AG10803 (cell line): ENCODE results near the gene C9orf78.

ENCODE experiments used
- DNase-seq: peaks from one replicate; pipeline ENCODE4 v3.0.0; 2010; ENCODE audit warnings: low read depth
- H3K4me3 ChIP-seq: 2 replicates; pipeline ENCODE4 v1.5.1; 2011; ENCODE audit warnings: mild to moderate bottlenecking, low read length, control low read depth
- TF ChIP-seq, protein P1 (sequence below): conservative IDR thresholded peaks from 2 replicates; pipeline ENCODE4 v1.5.1; 2011; ENCODE audit warnings: mild to moderate bottlenecking, low read length, control low read depth, inconsistent platforms

Gene C9orf78

DNA sequence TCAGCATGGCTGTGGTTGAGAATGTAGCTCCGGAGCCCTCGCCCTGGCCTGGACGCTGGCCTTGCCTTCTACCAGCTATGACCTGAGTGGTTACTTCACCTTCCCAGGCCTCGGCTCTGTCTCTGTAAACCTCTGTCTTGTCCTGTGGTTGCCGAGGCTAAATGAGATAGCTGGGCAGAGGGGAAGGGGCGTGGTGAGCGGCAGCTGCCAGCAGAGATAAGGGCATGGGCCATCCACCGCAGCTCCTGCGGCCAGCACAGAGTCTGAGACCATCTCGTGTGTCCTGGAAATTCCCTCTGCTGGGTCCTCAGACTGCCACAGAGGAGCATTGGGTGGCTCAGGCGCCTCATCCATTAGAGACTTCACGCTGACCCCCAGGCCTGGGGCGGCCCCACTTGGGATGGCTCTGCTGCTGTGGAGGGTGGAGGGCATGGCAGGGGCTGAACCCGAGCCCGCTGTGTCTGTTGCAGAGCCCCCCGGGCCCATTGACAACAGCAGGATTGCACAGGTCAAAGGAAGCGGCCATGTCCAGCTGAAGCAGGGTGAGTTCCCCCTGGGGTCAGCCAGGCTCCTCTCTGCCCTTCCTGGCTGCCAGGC is 44.1 kb upstream of the C9orf78 start:
- no peak for DNase-seq
- TF ChIP-seq, protein P1, sequence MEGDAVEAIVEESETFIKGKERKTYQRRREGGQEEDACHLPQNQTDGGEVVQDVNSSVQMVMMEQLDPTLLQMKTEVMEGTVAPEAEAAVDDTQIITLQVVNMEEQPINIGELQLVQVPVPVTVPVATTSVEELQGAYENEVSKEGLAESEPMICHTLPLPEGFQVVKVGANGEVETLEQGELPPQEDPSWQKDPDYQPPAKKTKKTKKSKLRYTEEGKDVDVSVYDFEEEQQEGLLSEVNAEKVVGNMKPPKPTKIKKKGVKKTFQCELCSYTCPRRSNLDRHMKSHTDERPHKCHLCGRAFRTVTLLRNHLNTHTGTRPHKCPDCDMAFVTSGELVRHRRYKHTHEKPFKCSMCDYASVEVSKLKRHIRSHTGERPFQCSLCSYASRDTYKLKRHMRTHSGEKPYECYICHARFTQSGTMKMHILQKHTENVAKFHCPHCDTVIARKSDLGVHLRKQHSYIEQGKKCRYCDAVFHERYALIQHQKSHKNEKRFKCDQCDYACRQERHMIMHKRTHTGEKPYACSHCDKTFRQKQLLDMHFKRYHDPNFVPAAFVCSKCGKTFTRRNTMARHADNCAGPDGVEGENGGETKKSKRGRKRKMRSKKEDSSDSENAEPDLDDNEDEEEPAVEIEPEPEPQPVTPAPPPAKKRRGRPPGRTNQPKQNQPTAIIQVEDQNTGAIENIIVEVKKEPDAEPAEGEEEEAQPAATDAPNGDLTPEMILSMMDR = no peak
- no peak overlapping the region for H3K4me3 ChIP-seq

DNA sequence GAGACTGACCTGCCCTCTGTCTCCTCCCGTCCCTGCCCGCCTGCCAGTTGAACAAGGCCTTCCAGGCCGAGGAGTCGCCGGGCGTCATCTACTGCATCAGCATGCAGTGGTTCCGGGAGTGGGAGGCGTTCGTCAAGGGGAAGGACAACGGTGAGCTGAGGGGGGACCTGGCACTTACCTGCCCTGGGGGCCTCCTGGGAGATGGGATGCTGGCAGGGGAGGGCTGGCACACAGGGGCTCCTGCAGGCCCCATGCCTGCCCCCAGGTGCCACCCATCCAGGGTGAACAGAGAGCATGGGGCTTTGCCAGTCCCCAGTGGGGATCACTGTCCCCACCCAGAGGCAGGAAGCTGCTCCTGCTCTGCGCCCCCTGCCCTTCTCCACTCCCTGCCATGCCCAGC is 43.2 kb upstream of the C9orf78 start:
- no peak for DNase-seq
- TF ChIP-seq, protein P1 = no peak
- H3K4me3 ChIP-seq = no peak overlapping the region

DNA sequence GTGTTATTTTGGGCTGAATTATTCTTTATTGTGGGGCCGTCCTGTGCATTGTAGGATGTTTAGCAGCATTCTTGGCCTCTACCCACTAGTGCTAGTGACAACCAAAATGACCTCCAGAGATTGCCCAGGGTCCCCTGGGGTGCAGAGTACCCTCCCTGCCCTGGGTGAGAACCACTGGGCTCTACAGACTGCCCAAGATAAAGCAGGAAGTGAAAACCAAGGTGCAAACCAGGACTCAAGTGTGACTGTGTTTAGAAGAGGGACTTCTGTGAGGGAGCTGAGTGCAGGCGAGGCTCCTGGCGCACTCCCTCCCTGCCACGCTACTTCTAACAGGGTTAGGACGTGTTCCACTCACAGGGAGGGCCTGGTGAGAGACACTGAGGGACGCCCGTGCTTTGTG is 41.7 kb upstream of the C9orf78 start:
- TF ChIP-seq, protein P1 = no peak
- no peak for DNase-seq

DNA sequence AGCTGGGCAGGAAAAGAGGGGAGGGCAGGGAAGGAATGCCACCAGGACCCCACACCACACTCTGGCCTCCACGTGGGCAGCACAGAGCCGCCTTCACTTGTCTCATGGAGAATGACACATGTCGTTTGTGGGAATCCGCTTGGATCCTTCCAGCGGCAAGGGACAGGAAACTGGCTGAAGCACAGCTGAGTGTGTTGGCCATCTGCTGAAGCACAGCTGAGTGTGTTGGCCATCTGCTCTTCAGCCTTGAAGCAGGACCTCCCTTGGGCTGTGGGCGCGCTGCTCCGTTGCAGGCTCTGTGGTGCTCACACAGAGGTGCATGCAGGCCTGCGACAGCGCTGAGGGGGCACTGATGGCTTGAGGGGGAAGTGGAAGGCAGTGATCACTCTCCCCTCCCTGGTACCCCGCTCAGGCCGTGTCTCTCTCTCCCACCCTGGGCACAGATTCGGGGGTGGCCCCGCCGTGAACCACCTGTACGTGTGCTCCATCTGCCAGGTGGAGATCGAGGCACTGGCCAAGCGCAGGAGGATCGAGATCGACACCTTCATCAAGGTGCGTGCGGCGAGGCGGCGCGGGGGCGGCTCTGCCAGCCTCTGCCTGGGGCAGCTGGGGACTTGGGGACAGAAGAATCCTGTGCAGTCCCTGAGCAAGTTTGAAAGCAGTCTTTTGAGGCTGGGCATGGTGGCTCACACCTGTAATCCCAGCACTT is 40.8 kb upstream of the C9orf78 start:
- TF ChIP-seq, protein P1 = no peak
- peak; percentile 25 for DNase-seq

More for the DNA sequence above, 41.7 kb upstream of the C9orf78 start:
- no peak overlapping the region for H3K4me3 ChIP-seq

DNA sequence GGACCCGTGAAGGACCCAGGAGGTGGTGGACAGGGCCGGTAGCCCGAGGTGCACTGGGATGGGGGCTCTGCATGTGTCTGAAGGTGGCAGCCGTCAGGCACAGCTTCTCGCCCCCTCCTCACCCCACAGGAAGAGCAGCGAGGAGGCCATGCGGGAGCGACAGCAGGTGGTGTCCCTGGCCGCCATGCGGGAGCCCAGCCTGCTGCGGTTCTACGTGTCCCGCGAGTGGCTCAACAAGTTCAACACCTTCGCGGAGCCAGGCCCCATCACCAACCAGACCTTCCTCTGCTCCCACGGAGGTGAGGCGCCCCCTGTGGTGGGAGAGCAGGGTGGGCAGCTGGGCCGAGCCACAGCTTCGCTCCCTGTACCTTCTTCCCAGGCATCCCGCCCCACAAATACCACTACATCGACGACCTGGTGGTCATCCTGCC is 40.1 kb upstream of the C9orf78 start:
- TF ChIP-seq, protein P1 = no peak; the same call in 1 of the 2 replicates
- H3K4me3 ChIP-seq = no peak overlapping the region
- DNase-seq = no peak

More for the DNA sequence above, 40.8 kb upstream of the C9orf78 start:
- H3K4me3 ChIP-seq = no peak overlapping the region

DNA sequence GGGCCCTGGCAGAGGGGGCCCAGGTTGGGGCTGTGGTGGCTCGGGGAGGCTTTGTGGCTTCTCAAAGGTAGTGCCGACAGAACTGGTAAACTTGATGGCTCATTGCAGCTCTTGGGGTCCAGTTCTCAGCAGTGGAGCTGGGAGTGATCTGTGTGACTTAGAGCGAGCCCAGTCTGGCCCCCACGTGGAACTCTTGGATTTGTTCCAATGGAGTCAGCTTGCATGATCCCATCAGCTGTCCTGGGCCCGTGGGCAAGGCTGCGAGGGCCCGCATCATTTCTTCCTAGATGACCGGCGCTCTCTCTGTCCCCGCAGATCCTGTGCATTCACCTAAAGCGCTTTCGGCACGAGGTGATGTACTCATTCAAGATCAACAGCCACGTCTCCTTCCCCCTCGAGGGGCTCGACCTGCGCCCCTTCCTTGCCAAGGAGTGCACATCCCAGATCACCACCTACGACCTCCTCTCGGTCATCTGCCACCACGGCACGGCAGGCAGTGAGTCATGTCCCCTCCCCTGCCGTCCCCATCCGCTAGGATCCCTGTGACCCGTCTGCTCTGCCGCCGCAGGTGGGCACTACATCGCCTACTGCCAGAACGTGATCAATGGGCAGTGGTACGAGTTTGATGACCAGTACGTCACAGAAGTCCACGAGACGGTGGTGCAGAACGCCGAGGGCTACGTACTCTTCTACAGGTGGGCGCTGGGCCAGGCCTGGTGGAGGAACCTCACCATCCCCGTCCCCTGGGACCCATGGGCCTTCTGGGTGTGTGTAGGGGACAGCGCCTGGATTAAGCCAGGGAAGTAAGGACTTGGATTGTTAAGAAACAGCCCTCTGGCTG is 39.4 kb upstream of the C9orf78 start:
- TF ChIP-seq, protein P1 = no peak
- H3K4me3 ChIP-seq = no peak overlapping the region
- no peak for DNase-seq
